NCI-H2029 treated with DMSO at 0.1 percent for 48 hours (cell line): ENCODE data around the gene PAPPA.

ENCODE experiments used
- DNase-seq: peaks from one replicate; lab custom pipeline; 2025; lab: John Stamatoyannopoulos, UW

The PAPPA gene

GRCh38 chr9:116316246-116316645, 162.7 kb downstream of the PAPPA start:
- DNase-seq = no peak

- no peak for DNase-seq
Observed at GRCh38 chr9:116317503-116317902, 163.9 kb downstream of the PAPPA start.

- no peak for DNase-seq
Observed at GRCh38 chr9:116318468-116319374, 165.1 kb downstream of the PAPPA start.

GRCh38 chr9:116319480-116319879, 165.9 kb downstream of the PAPPA start:
- DNase-seq = no peak

- DNase-seq = no peak
Observed at GRCh38 chr9:116320290-116320689, 166.7 kb downstream of the PAPPA start.

GRCh38 chr9:116322521-116322920, 168.9 kb downstream of the PAPPA start:
- no peak for DNase-seq

GRCh38 chr9:116323012-116323411, 169.4 kb downstream of the PAPPA start:
- peak; percentile 27 for DNase-seq

GRCh38 chr9:116323571-116323970, 170.0 kb downstream of the PAPPA start:
- peak; percentile 81 for DNase-seq

- peak; percentile 62 for DNase-seq
Observed at GRCh38 chr9:116325924-116326323, 172.3 kb downstream of the PAPPA start.

GRCh38 chr9:116327701-116328405, 174.3 kb downstream of the PAPPA start:
- no peak for DNase-seq

- DNase-seq = no peak
Observed at GRCh38 chr9:116329470-116329869, 175.9 kb downstream of the PAPPA start.

- no peak for DNase-seq
Observed at GRCh38 chr9:116331241-116331640, 177.7 kb downstream of the PAPPA start.

GRCh38 chr9:116332090-116332489, 178.5 kb downstream of the PAPPA start:
- DNase-seq = no peak

GRCh38 chr9:116333254-116333653, 179.7 kb downstream of the PAPPA start:
- no peak for DNase-seq

- no peak for DNase-seq
Observed at GRCh38 chr9:116334546-116335150, 181.1 kb downstream of the PAPPA start.

GRCh38 chr9:116335392-116335791, 181.8 kb downstream of the PAPPA start:
- no peak for DNase-seq

GRCh38 chr9:116336133-116336862, 182.7 kb downstream of the PAPPA start:
- DNase-seq = no peak

- no peak for DNase-seq
Observed at GRCh38 chr9:116337015-116337414, 183.4 kb downstream of the PAPPA start.

- DNase-seq = no peak
Observed at GRCh38 chr9:116340270-116340669, 186.7 kb downstream of the PAPPA start.

GRCh38 chr9:116342061-116342460, 188.5 kb downstream of the PAPPA start:
- DNase-seq = no peak

- no peak for DNase-seq
Observed at GRCh38 chr9:116342941-116343340, 189.3 kb downstream of the PAPPA start.

- no peak for DNase-seq
Observed at GRCh38 chr9:116344416-116344815, 190.8 kb downstream of the PAPPA start.
